GM23338 (cell line): Measurements from ENCODE around the gene FAM162A. TPM values are rescaled to one million over a fixed set of nuclear protein-coding genes. Genes with fewer than 3 reads are reported as not detected.

ENCODE experiments used
- ATAC-seq: fragments of 200-7000 bp; cut with Tn5 transposase; 3 replicates; pipeline ENCODE4 v1.9.1; 2020
- DNase-seq: peaks from one replicate; pipeline ENCODE4 v3.0.0-alpha.2; 2015; ENCODE audit warnings: low spot score
- H2AFZ ChIP-seq: fragments of 200-600 bp; sonication (generic); 2 replicates; pipeline ENCODE4 v1.8.0; 2016; ENCODE audit warnings: antibody characterized with exemption, mild to moderate bottlenecking, moderate library complexity
- H3F3A ChIP-seq: fragments of 200-600 bp; sonication (generic); replicated peaks from 2 replicates; pipeline ENCODE4 v1.8.0; 2017; ENCODE audit warnings: antibody characterized with exemption, mixed run types, low read depth
- H3K27ac ChIP-seq: fragments of 200-600 bp; sonication (generic); 2 replicates; pipeline ENCODE4 v1.6.1; 2016; ENCODE audit warnings: low read depth
- H3K27me3 ChIP-seq: fragments of 200-600 bp; sonication (generic); 2 replicates; pipeline ENCODE4 v1.8.0; 2016; ENCODE audit warnings: mild to moderate bottlenecking, mixed run types, moderate library complexity; ENCODE audit not compliant: insufficient read depth
- H3K36me3 ChIP-seq: fragments of 200-600 bp; sonication (generic); 2 replicates; pipeline ENCODE4 v1.8.0; 2016; ENCODE audit warnings: mild to moderate bottlenecking; ENCODE audit not compliant: insufficient read depth
- H3K4me1 ChIP-seq: fragments of 200-600 bp; sonication (generic); 2 replicates; pipeline ENCODE4 v1.8.0; 2016; ENCODE audit warnings: mild to moderate bottlenecking, moderate library complexity; ENCODE audit not compliant: insufficient read depth
- H3K4me2 ChIP-seq: fragments of 200-600 bp; sonication (generic); 2 replicates; pipeline ENCODE4 v1.7.1; 2017; ENCODE audit warnings: mixed run types
- H3K4me3 ChIP-seq: fragments of 200-600 bp; sonication (generic); 2 replicates; pipeline ENCODE4 v1.6.1; 2016; ENCODE audit warnings: mixed run types
- H3K79me2 ChIP-seq: fragments of 200-600 bp; sonication (generic); replicated peaks from 2 replicates; pipeline ENCODE4 v1.8.0; 2017; ENCODE audit warnings: mild to moderate bottlenecking; ENCODE audit not compliant: insufficient read depth
- H3K9me2 ChIP-seq: fragments of 200-600 bp; sonication (generic); 2 replicates; pipeline ENCODE4 v1.8.0; 2017; ENCODE audit not compliant: insufficient read depth
- H4K20me1 ChIP-seq: fragments of 200-600 bp; sonication (generic); replicated peaks from 2 replicates; pipeline ENCODE4 v1.8.0; 2017; ENCODE audit warnings: mild to moderate bottlenecking; ENCODE audit not compliant: insufficient read depth
- H3K27ac Mint-ChIP-seq: 2 replicates; pipeline ENCODE4 v1.8.0; 2020; ENCODE audit warnings: inconsistent platforms, mild to moderate bottlenecking, moderate library complexity, mixed read lengths
- H3K27me3 Mint-ChIP-seq: 3 replicates; pipeline ENCODE4 v1.8.0; 2022; ENCODE audit warnings: low read depth, mild to moderate bottlenecking, moderate library complexity, mixed read lengths, inconsistent platforms; ENCODE audit not compliant: insufficient read depth, poor library complexity
- H3K36me3 Mint-ChIP-seq: 3 replicates; pipeline ENCODE4 v1.8.0; 2021; ENCODE audit warnings: low read depth, mild to moderate bottlenecking, inconsistent platforms, moderate library complexity, mixed read lengths
- H3K4me1 Mint-ChIP-seq: 3 replicates; pipeline ENCODE4 v1.8.0; 2020; ENCODE audit warnings: mild to moderate bottlenecking, inconsistent platforms, mixed read lengths
- H3K4me3 Mint-ChIP-seq: 3 replicates; pipeline ENCODE4 v1.8.0; 2021; ENCODE audit warnings: moderate library complexity, mild to moderate bottlenecking, inconsistent platforms, mixed read lengths
- H3K9me3 Mint-ChIP-seq: 3 replicates; pipeline ENCODE4 v1.8.0; 2020; ENCODE audit warnings: moderate library complexity, mild to moderate bottlenecking, inconsistent platforms, mixed read lengths
- CREB1 ChIP-seq: fragments of 250-450 bp; sonication (Bioruptor Pico); IDR thresholded peaks from 2 replicates; pipeline ENCODE4 v1.5.0; 2020; ENCODE audit warnings: low read depth, mild to moderate bottlenecking, moderate library complexity
- CTCF ChIP-seq, 2 experiments: fragments of 200-600 bp in 1 of 2; sonication (generic) in 1 of 2; conservative IDR thresholded peaks; 2 replicates each; pipeline versions ENCODE4 v1.5.1 to v1.6.1; 2016 to 2017; ENCODE audit warnings: antibody characterized with exemption in 2 of 2, low read depth in 2 of 2, mild to moderate bottlenecking in 2 of 2, moderate library complexity in 1 of 2
- ETS1 ChIP-seq: IDR thresholded peaks from 2 replicates; pipeline ENCODE4 v1.6.1; 2016; ENCODE audit warnings: antibody characterized with exemption
- EZH2 ChIP-seq: fragments of 200-600 bp; sonication (generic); IDR thresholded peaks from one replicate; pipeline ENCODE4 v1.8.0; 2017; ENCODE audit warnings: antibody characterized with exemption, mild to moderate bottlenecking, low read depth; ENCODE audit not compliant: unreplicated experiment
- EZH2phosphoT487 ChIP-seq: fragments of 200-600 bp; sonication (generic); IDR thresholded peaks from one replicate; pipeline ENCODE4 v1.8.1; 2018; ENCODE audit warnings: antibody characterized with exemption; ENCODE audit not compliant: unreplicated experiment
- JUNB ChIP-seq: IDR thresholded peaks from one replicate; pipeline ENCODE4 v1.6.1; 2016; ENCODE audit warnings: antibody characterized with exemption; ENCODE audit not compliant: unreplicated experiment
- NANOG ChIP-seq: IDR thresholded peaks from 2 replicates; pipeline ENCODE4 v1.6.1; 2016; ENCODE audit warnings: antibody characterized with exemption, borderline replicate concordance
- POLR2AphosphoS5 ChIP-seq: IDR thresholded peaks from 2 replicates; pipeline ENCODE4 v1.6.1; 2016; ENCODE audit warnings: antibody characterized with exemption, low read depth
- STAT1 ChIP-seq: IDR thresholded peaks from one replicate; pipeline ENCODE4 v1.6.1; 2016; ENCODE audit warnings: antibody characterized with exemption; ENCODE audit not compliant: unreplicated experiment
- ZNF114 ChIP-seq: fragments of 250-450 bp; sonication (Bioruptor Pico); IDR thresholded peaks from 2 replicates; pipeline ENCODE4 v1.5.0; 2020; ENCODE audit warnings: mild to moderate bottlenecking, moderate library complexity
- ZNF331 ChIP-seq: fragments of 250-450 bp; sonication (Bioruptor Pico); IDR thresholded peaks from 2 replicates; pipeline ENCODE4 v1.5.0; 2020; ENCODE audit warnings: low read depth, mild to moderate bottlenecking, moderate library complexity
- polyA plus RNA-seq: library from polyadenylated mRNA; unstranded; fragments of >200 nt; fragmentation: Nextera tagmentation; extraction: Ambion mirVana; gene quantifications from 2 replicates; pipeline ENCODE4 v1.2.1, GENCODE V29; 2016
- total RNA-seq: library from RNA; depleted of rRNA; stranded (reverse); fragments of >200 nt; shearing (Covaris generic); gene quantifications from 2 replicates; pipeline ENCODE4 v1.2.3, GENCODE V29; 2014
- TF ChIP-seq, protein P1 (sequence below): IDR thresholded peaks from one replicate; pipeline ENCODE4 v1.6.1; 2018; ENCODE audit warnings: antibody characterized with exemption; ENCODE audit not compliant: unreplicated experiment
- TF ChIP-seq, protein P2 (sequence below): fragments of 250-450 bp; sonication (Bioruptor Pico); IDR thresholded peaks from 2 replicates; pipeline ENCODE4 v1.5.0; 2020; ENCODE audit warnings: mild to moderate bottlenecking, moderate library complexity

FAM162A gene
- total and polyA plus RNA-seq, 2 experiments from 2014 or later = 35.9 to 234 TPM

DNA sequence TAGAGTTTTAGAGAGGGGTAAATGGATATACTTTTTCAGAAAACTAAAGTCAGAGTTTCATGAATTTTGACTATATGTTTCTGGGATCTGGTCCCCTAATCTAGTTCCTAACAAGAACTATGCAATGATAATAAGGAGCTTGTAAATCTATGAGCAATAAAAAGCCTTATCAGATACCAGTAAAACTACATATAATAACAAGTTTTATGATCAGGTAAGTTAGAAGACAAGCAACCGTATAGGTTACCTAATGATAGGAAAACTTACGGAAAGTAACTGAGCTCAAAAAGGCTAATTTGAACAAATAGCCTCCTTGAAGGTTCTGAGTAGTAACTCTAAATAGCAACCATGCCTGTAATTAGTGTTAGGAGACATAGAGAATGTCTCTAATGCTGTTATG is 22.0 kb upstream of the FAM162A start:
- no peak overlapping the region for H3K27ac Mint-ChIP-seq
- ATAC-seq (no peak), DNase-seq (no peak)

More for the DNA sequence above, 22.0 kb upstream of the FAM162A start:
- Mint-ChIP-seq H3K4me1 (peaks cover 4% of the 10 kb centered on the region), H3K27me3 (peaks cover 7% of the 10 kb centered on the region), H3K4me3 (no peak overlapping the region), H3K9me3 (no peaks in the 10 kb centered on the region), H3K36me3 (peaks cover 49% of the 10 kb centered on the region)
- Histone ChIP-seq H3K4me3 (no peak overlapping the region), H3K27me3 (no peaks in the 10 kb centered on the region), H3K4me1 (peaks cover 3% of the 10 kb centered on the region; the same call in 1 of the 2 replicates), H2AFZ (no peak overlapping the region), H4K20me1 (peaks cover 4% of the 10 kb centered on the region; the same call in 1 of the 2 replicates), H3F3A (no peaks in the 10 kb centered on the region), H3K36me3 (peaks cover 9% of the 10 kb centered on the region), H3K27ac (no peak overlapping the region), H3K9me2 (no peaks in the 10 kb centered on the region), H3K4me2 (no peak overlapping the region), H3K79me2 (no peaks in the 10 kb centered on the region)
- TF ChIP-seq ZNF114 (CRISPR knock-in tag) = no peak
- no peak for TF ChIP-seq EZH2
- no peak for TF ChIP-seq STAT1
- no peak for TF ChIP-seq ZNF331
- TF ChIP-seq, protein P1, sequence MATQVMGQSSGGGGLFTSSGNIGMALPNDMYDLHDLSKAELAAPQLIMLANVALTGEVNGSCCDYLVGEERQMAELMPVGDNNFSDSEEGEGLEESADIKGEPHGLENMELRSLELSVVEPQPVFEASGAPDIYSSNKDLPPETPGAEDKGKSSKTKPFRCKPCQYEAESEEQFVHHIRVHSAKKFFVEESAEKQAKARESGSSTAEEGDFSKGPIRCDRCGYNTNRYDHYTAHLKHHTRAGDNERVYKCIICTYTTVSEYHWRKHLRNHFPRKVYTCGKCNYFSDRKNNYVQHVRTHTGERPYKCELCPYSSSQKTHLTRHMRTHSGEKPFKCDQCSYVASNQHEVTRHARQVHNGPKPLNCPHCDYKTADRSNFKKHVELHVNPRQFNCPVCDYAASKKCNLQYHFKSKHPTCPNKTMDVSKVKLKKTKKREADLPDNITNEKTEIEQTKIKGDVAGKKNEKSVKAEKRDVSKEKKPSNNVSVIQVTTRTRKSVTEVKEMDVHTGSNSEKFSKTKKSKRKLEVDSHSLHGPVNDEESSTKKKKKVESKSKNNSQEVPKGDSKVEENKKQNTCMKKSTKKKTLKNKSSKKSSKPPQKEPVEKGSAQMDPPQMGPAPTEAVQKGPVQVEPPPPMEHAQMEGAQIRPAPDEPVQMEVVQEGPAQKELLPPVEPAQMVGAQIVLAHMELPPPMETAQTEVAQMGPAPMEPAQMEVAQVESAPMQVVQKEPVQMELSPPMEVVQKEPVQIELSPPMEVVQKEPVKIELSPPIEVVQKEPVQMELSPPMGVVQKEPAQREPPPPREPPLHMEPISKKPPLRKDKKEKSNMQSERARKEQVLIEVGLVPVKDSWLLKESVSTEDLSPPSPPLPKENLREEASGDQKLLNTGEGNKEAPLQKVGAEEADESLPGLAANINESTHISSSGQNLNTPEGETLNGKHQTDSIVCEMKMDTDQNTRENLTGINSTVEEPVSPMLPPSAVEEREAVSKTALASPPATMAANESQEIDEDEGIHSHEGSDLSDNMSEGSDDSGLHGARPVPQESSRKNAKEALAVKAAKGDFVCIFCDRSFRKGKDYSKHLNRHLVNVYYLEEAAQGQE = no peak
- TF ChIP-seq ETS1 = no peak
- TF ChIP-seq EZH2phosphoT487 = no peak
- no peak for TF ChIP-seq CTCF (conservative IDR thresholded peaks at IDR 0.05; ENCODE audit: low read depth in 2 of 2)
- TF ChIP-seq POLR2AphosphoS5 = no peak
- no peak for TF ChIP-seq NANOG
- TF ChIP-seq CREB1 (CRISPR knock-in tag) = no peak
- TF ChIP-seq, protein P2, sequence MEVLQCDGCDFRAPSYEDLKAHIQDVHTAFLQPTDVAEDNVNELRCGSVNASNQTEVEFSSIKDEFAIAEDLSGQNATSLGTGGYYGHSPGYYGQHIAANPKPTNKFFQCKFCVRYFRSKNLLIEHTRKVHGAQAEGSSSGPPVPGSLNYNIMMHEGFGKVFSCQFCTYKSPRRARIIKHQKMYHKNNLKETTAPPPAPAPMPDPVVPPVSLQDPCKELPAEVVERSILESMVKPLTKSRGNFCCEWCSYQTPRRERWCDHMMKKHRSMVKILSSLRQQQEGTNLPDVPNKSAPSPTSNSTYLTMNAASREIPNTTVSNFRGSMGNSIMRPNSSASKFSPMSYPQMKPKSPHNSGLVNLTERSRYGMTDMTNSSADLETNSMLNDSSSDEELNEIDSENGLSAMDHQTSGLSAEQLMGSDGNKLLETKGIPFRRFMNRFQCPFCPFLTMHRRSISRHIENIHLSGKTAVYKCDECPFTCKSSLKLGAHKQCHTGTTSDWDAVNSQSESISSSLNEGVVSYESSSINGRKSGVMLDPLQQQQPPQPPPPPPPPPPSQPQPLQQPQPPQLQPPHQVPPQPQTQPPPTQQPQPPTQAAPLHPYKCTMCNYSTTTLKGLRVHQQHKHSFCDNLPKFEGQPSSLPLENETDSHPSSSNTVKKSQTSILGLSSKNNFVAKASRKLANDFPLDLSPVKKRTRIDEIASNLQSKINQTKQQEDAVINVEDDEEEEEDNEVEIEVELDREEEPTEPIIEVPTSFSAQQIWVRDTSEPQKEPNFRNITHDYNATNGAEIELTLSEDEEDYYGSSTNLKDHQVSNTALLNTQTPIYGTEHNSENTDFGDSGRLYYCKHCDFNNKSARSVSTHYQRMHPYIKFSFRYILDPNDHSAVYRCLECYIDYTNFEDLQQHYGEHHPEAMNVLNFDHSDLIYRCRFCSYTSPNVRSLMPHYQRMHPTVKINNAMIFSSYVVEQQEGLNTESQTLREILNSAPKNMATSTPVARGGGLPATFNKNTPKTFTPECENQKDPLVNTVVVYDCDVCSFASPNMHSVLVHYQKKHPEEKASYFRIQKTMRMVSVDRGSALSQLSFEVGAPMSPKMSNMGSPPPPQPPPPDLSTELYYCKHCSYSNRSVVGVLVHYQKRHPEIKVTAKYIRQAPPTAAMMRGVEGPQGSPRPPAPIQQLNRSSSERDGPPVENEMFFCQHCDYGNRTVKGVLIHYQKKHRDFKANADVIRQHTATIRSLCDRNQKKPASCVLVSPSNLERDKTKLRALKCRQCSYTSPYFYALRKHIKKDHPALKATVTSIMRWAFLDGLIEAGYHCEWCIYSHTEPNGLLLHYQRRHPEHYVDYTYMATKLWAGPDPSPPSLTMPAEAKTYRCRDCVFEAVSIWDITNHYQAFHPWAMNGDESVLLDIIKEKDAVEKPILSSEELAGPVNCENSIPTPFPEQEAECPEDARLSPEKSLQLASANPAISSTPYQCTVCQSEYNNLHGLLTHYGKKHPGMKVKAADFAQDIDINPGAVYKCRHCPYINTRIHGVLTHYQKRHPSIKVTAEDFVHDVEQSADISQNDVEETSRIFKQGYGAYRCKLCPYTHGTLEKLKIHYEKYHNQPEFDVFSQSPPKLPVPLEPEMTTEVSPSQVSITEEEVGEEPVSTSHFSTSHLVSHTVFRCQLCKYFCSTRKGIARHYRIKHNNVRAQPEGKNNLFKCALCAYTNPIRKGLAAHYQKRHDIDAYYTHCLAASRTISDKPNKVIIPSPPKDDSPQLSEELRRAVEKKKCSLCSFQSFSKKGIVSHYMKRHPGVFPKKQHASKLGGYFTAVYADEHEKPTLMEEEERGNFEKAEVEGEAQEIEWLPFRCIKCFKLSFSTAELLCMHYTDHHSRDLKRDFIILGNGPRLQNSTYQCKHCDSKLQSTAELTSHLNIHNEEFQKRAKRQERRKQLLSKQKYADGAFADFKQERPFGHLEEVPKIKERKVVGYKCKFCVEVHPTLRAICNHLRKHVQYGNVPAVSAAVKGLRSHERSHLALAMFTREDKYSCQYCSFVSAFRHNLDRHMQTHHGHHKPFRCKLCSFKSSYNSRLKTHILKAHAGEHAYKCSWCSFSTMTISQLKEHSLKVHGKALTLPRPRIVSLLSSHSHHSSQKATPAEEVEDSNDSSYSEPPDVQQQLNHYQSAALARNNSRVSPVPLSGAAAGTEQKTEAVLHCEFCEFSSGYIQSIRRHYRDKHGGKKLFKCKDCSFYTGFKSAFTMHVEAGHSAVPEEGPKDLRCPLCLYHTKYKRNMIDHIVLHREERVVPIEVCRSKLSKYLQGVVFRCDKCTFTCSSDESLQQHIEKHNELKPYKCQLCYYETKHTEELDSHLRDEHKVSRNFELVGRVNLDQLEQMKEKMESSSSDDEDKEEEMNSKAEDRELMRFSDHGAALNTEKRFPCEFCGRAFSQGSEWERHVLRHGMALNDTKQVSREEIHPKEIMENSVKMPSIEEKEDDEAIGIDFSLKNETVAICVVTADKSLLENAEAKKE (CRISPR knock-in tag) = no peak
- TF ChIP-seq JUNB = no peak
